Stomach (tissue), 9 donors: ENCODE results near the gene PTGR2. TPM values are rescaled to one million over a fixed set of nuclear protein-coding genes. Genes with fewer than 3 reads are reported as not detected.

Source experiments
- DNase-seq, 2 donors: peaks; one replicate each; pipeline versions ENCODE4 v3.0.0 to v3.0.0-alpha.2; 2013 to 2019
- H3K27ac ChIP-seq, 5 donors: fragments of 200-600 bp in 4 of 5; sonication (generic) in 4 of 5; one replicate each; pipeline ENCODE4 v1.5.1; 2013 to 2019; ENCODE audit warnings: mild to moderate bottlenecking in 1 of 5, moderate library complexity in 1 of 5
- H3K27me3 ChIP-seq, 3 donors: fragments of 200-600 bp; sonication (generic); one replicate each; pipeline ENCODE4 v1.5.1; 2017 to 2019; ENCODE audit warnings: mixed run types in 1 of 3
- H3K36me3 ChIP-seq, 4 donors: fragments of 200-600 bp; sonication (generic); 1 replicate in 3 of 4; 2 replicates in 1 of 4; pipeline ENCODE4 v1.5.1; 2016 to 2019
- H3K4me1 ChIP-seq, 4 donors: fragments of 200-600 bp; sonication (generic); one replicate each; pipeline ENCODE4 v1.5.1; 2016 to 2019
- H3K4me3 ChIP-seq, 4 donors: fragments of 200-600 bp; sonication (generic) in 3 of 4; one replicate each; pipeline ENCODE4 v1.5.1; 2016 to 2019; ENCODE audit warnings: mild to moderate bottlenecking in 1 of 4
- H3K9me3 ChIP-seq, 4 donors: fragments of 200-600 bp; sonication (generic); one replicate each; pipeline ENCODE4 v1.5.1; 2016 to 2019
- CTCF ChIP-seq, 7 experiments: fragments of 450-650 bp in 4 of 7; fragments of 200-600 bp in 3 of 7; sonication (generic) in 3 of 7; IDR thresholded peaks; one replicate each; pipeline ENCODE4 v1.5.1; 2016 to 2019; ENCODE audit warnings: antibody characterized with exemption in 7 of 7, control low read depth in 2 of 7, mild to moderate bottlenecking in 1 of 7
- EP300 ChIP-seq: sonication (generic); formaldehyde crosslinking; IDR thresholded peaks from one replicate; pipeline ENCODE4 v1.6.1; 2017; ENCODE audit warnings: antibody characterized with exemption
- POLR2A ChIP-seq, 4 donors: fragments of 450-650 bp; IDR thresholded peaks; one replicate each; pipeline ENCODE4 v1.6.1; 2016; ENCODE audit warnings: antibody characterized with exemption in 4 of 4, control low read depth in 2 of 4, mild to moderate bottlenecking in 1 of 4, moderate library complexity in 1 of 4
- POLR2AphosphoS5 ChIP-seq, 3 donors: sonication (generic); formaldehyde crosslinking; IDR thresholded peaks; one replicate each; pipeline ENCODE4 v1.6.1; 2016; ENCODE audit warnings: antibody characterized with exemption in 3 of 3
- WGBS, 5 donors: extraction: QIAGEN DNeasy Blood & Tissue Kit in 3 of 5; methylation state at CpG; one replicate each; pipeline versions ENCODE4 v1.1.5 to v1.1.7; 2013 to 2018; 5-methylcytosine and 5-hydroxymethylcytosine counted together
- intact Hi-C: fragments of 100-400 bp; cut with DNase I; formaldehyde crosslinking; loops from one replicate; pipeline ENCODE4 v1.15.1; 2023; ENCODE audit warnings: low total_unique reads
- polyA plus RNA-seq, 3 donors: library from polyadenylated mRNA; stranded (reverse); fragments of 200-250 nt; gene quantifications; one replicate each; pipeline ENCODE4 v1.2.3, GENCODE V29; 2013
- total RNA-seq, 5 donors: library from RNA; depleted of rRNA; stranded (reverse); fragments of >200 nt; gene quantifications; one replicate each; pipeline versions ENCODE4 v1.1.0 to v1.2.3, GENCODE V29; 2014 to 2016
- donor health status: healthy with polysubstance abuse.
- donor health status: Bipolar disorder and iron deficiency.
- donor health status: healthy.

The PTGR2 gene
- total and polyA plus RNA-seq, 8 donors = 0.58 to 17.0 (median 5.1) TPM

DNA sequence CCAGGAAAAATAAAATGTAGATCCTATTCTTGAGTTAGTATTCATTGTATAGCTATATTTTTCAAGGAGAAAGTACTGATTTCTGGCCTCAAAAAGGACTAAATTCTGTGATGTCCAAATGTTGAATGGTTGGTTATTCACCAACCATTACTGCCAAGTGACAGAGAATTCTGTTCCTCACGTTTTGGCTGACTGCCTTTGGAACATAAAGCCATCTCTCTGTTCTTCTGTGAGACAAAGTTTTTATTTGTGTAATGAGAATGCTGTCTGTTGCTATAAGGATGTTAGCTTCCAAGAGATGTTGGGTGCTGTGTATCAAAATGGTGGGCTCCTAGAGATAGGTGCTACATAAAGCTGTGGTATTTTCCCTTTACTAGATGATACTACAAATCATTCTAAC, 44.3 kb downstream of the PTGR2 start:
- whole genome bisulfite sequencing, 5 donors = 64 to 79% (median 74%) methylated on average over 1 of the region's 1 CpG

GRCh38 chr14:73896521-73896920, 44.9 kb downstream of the PTGR2 start:
- Histone ChIP-seq H3K27ac (peak overlapping the region in 1 of 5 donors; percentile 5), H3K27me3 (no peaks in the 10 kb centered on the region), H3K36me3 (peaks cover 43 to 95% (median 90%) of the 10 kb centered on the region in 4 donors), H3K4me3 (no peak overlapping the region), H3K4me1 (peaks cover 0 to 14% (median 2%) of the 10 kb centered on the region in 4 donors), H3K9me3 (no peaks in the 10 kb centered on the region)
- intact Hi-C loops = no loop called here
- WGBS, 5 donors = 76 to 88% (median 83%) methylated on average over 1 of the region's 1 CpG
- TF ChIP-seq POLR2A (IDR thresholded peaks at IDR 0.05) (no peak), POLR2AphosphoS5 (IDR thresholded peaks at IDR 0.05) (no peak), EP300 (no peak), CTCF (IDR thresholded peaks at IDR 0.05) (no peak)
- no peak for DNase-seq

More for the DNA sequence above, 44.3 kb downstream of the PTGR2 start:
- TF ChIP-seq POLR2A (IDR thresholded peaks at IDR 0.05) (no peak), POLR2AphosphoS5 (IDR thresholded peaks at IDR 0.05) (no peak), EP300 (no peak), CTCF (IDR thresholded peaks at IDR 0.05) (no peak)
- DNase-seq = no peak
- H3K36me3 ChIP-seq = peaks cover 43 to 90% (median 85%) of the 10 kb centered on the region in 4 donors
- intact Hi-C loops = no loop called here
- H3K27me3 ChIP-seq = no peaks in the 10 kb centered on the region
- H3K9me3 ChIP-seq = no peaks in the 10 kb centered on the region
- peak overlapping the region in 1 of 5 donors; percentile 5 for H3K27ac ChIP-seq
- H3K4me1 ChIP-seq = peaks cover 0 to 20% (median 2%) of the 10 kb centered on the region in 4 donors
- H3K4me3 ChIP-seq = no peak overlapping the region

GRCh38 chr14:73903028-73903427, 51.4 kb downstream of the PTGR2 start:
- Histone ChIP-seq H3K36me3 (peaks cover 43 to 100% (median 98%) of the 10 kb centered on the region in 4 donors), H3K4me3 (no peak overlapping the region), H3K27me3 (no peaks in the 10 kb centered on the region), H3K27ac (no peak overlapping the region), H3K9me3 (no peaks in the 10 kb centered on the region), H3K4me1 (peaks cover 0 to 10% (median 2%) of the 10 kb centered on the region in 4 donors)
- WGBS, 5 donors = 64 to 93% (median 80%) methylated on average over 3 of the region's 3 CpGs
- TF ChIP-seq POLR2AphosphoS5 (IDR thresholded peaks at IDR 0.05) = no peak
- TF ChIP-seq EP300 = no peak
- TF ChIP-seq CTCF (IDR thresholded peaks at IDR 0.05) = no peak
- no peak for TF ChIP-seq POLR2A (IDR thresholded peaks at IDR 0.05)
- intact Hi-C loops = no loop called here
- no peak for DNase-seq

DNA sequence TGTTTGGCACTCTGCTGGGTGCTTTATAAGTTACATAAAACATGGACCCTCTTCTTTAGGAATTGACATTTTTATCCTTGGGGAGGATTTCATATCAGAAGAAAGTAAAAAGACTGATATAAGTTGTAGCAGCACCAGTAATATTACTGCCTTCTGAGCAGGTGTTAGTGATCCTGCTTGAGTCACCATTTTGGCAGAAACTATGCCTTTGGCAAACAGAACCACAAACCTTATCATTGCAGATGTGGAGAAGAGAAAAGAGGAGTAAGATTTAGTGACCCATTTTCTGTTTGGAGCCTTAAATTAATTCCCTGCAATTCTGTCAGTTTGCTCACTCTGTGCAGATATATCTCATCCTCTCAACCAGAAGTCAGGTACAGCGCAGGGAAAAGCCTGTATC, 58.0 kb downstream of the PTGR2 start:
- WGBS, 5 donors = 88 to 100% (median 100%) methylated on average over 1 of the region's 1 CpG
- Histone ChIP-seq H3K4me1 (peaks cover 0 to 4% (median 0%) of the 10 kb centered on the region in 4 donors), H3K4me3 (no peak overlapping the region), H3K27me3 (no peaks in the 10 kb centered on the region), H3K36me3 (peaks cover 63 to 100% (median 99%) of the 10 kb centered on the region in 4 donors), H3K9me3 (no peaks in the 10 kb centered on the region), H3K27ac (no peak overlapping the region)
- DNase-seq = no peak
- no peak for TF ChIP-seq EP300
- TF ChIP-seq POLR2AphosphoS5 (IDR thresholded peaks at IDR 0.05) = no peak
- no peak for TF ChIP-seq POLR2A (IDR thresholded peaks at IDR 0.05)
- TF ChIP-seq CTCF (IDR thresholded peaks at IDR 0.05) = no peak
- intact Hi-C loops = no loop called here
